K562 (cell line): ENCODE results near the gene LRRC8E. TPM values are rescaled to one million over a fixed set of nuclear protein-coding genes. Genes with fewer than 3 reads are reported as not detected.

Experiments used
- ATAC-seq: fragments of 200-7000 bp; cut with Tn5 transposase; 3 replicates; pipeline ENCODE4 v1.9.1; 2020; ENCODE audit warnings: moderate library complexity
- BruUV-seq: library from RNA; stranded (reverse); fragments of 400-500 nt; replicated peaks from 2 replicates; lab custom pipeline; 2021; lab: Mats Ljungman, UMichigan
- CTCF ChIA-PET: fragments of 300-600 bp; formaldehyde crosslinking; extraction: SDS; loops from one replicate; lab custom pipeline; 2021; ENCODE audit warnings: low intra/inter-chr PET ratio; lab: Yijun Ruan, JAX
- POLR2A ChIA-PET: fragments of 300-600, 350-650 bp; sonication (Branson Sonifier 250); formaldehyde crosslinking; extraction: SDS; loops from one replicate; lab custom pipeline; 2021; ENCODE audit warnings: antibody characterized with exemption, inconsistent platforms; lab: Yijun Ruan, JAX
- DNase-seq, 4 experiments: peaks; one replicate each; pipeline versions ENCODE4 v3.0.0 to v3.0.0-alpha.2; 2011 to 2018; ENCODE audit warnings: low spot score in 3 of 4, mixed read lengths in 3 of 4; ENCODE audit errors: extremely low read depth in 1 of 4
- FAIRE-seq: peaks from 2 replicates; lab custom pipeline; 2011; peaks lifted over from hg19 to GRCh38; lab: Jason Lieb, UNC
- H2AFZ ChIP-seq: 2 replicates; pipeline ENCODE4 v1.6.0; 2011; ENCODE audit warnings: low read depth, low read length, control low read depth, inconsistent platforms
- H3K27ac ChIP-seq: fragments of 200-600 bp; 3 replicates; pipeline ENCODE4 v1.8.0; 2011; ENCODE audit warnings: low read depth, mild to moderate bottlenecking, control low read depth, inconsistent platforms, low read length, moderate library complexity, mixed read lengths; ENCODE audit errors: extremely low read depth
- H3K27me3 ChIP-seq, 2 experiments: fragments of 300-600 bp in 1 of 2; 2 replicates in 1 of 2; 3 replicates in 1 of 2; pipeline versions ENCODE4 v1.6.0 to v1.8.0; 2011; ENCODE audit warnings: inconsistent platforms in 2 of 2, low read length in 2 of 2, mild to moderate bottlenecking in 1 of 2, mixed read lengths in 1 of 2, moderate library complexity in 1 of 2; ENCODE audit not compliant: control insufficient read depth in 2 of 2, insufficient read depth in 2 of 2
- H3K36me3 ChIP-seq: fragments of 300-600 bp; 3 replicates; pipeline ENCODE4 v1.8.0; 2011; ENCODE audit warnings: mild to moderate bottlenecking, low read length, inconsistent platforms; ENCODE audit not compliant: control insufficient read depth, insufficient read depth
- H3K4me1 ChIP-seq, 2 experiments: fragments of 200-600 bp in 1 of 2; replicated peaks in 1 of 2; 2 replicates in 1 of 2; 3 replicates in 1 of 2; pipeline versions ENCODE4 v1.5.1 to v1.8.0; 2011; ENCODE audit warnings: inconsistent platforms in 2 of 2, low read length in 2 of 2, mild to moderate bottlenecking in 1 of 2, mixed read lengths in 1 of 2, moderate library complexity in 1 of 2; ENCODE audit not compliant: control insufficient read depth in 2 of 2, insufficient read depth in 2 of 2
- H3K4me2 ChIP-seq: 2 replicates; pipeline ENCODE4 v1.6.1; 2011; ENCODE audit warnings: low read length, control low read depth, inconsistent platforms, mixed read lengths; ENCODE audit not compliant: insufficient read depth
- H3K4me3 ChIP-seq: fragments of 200-600 bp; sonication (generic), shearing (Covaris generic); 2 replicates; pipeline ENCODE4 v1.5.1; 2016; ENCODE audit warnings: control low read depth, inconsistent platforms
- H3K79me2 ChIP-seq: fragments of 200-600 bp; 3 replicates; pipeline ENCODE4 v1.8.0; 2011; ENCODE audit warnings: low read length, inconsistent platforms; ENCODE audit not compliant: control insufficient read depth, insufficient read depth
- H3K9ac ChIP-seq, 2 experiments: 2 replicates each; pipeline versions ENCODE4 v1.6.0 to v1.6.1; 2011; ENCODE audit warnings: low read depth in 2 of 2, low read length in 2 of 2, control low read depth in 1 of 2, inconsistent platforms in 1 of 2, mild to moderate bottlenecking in 1 of 2, mixed read lengths in 1 of 2; ENCODE audit not compliant: insufficient read depth in 1 of 2
- H3K9me1 ChIP-seq: one replicate; pipeline ENCODE4 v1.6.0; 2011; ENCODE audit warnings: inconsistent platforms, mild to moderate bottlenecking, low read length, moderate library complexity; ENCODE audit not compliant: control insufficient read depth, insufficient read depth
- H3K9me3 ChIP-seq: replicated peaks from 2 replicates; pipeline ENCODE4 v1.5.1; 2011; ENCODE audit warnings: low read depth, low read length, inconsistent platforms; ENCODE audit not compliant: control insufficient read depth, insufficient read depth
- H4K20me1 ChIP-seq: replicated peaks from 2 replicates; pipeline ENCODE4 v1.6.1; 2011; ENCODE audit warnings: low read length, inconsistent platforms, mixed read lengths; ENCODE audit not compliant: control insufficient read depth, insufficient read depth
- GABPB1 ChIP-seq: sonication (generic); formaldehyde crosslinking; IDR thresholded peaks from 2 replicates; pipeline ENCODE4 v1.8.0; 2022; ENCODE audit warnings: mild to moderate bottlenecking, missing genetic modification reagents
- HNRNPL ChIP-seq: fragments of 200-400 bp; formaldehyde crosslinking; IDR thresholded peaks from 2 replicates; pipeline ENCODE4 v1.6.1; 2017; ENCODE audit warnings: low read depth, mild to moderate bottlenecking, low read length
- RBBP5 ChIP-seq: fragments of 200-600 bp; sonication (generic); IDR thresholded peaks from 2 replicates; pipeline ENCODE4 v1.6.1; 2012; ENCODE audit warnings: borderline replicate concordance, mild to moderate bottlenecking, low read length, control low read depth, inconsistent platforms; ENCODE audit not compliant: insufficient read depth, poor library complexity, severe bottlenecking
- ZBTB33 ChIP-seq: sonication (generic); formaldehyde crosslinking; IDR thresholded peaks from 2 replicates; pipeline ENCODE4 v1.8.1; 2023; ENCODE audit warnings: mild to moderate bottlenecking, missing genetic modification reagents
- ZNF133 ChIP-seq: fragments of 250-450 bp; sonication (Bioruptor Pico); IDR thresholded peaks from 2 replicates; pipeline ENCODE4 v1.4.0; 2020; ENCODE audit warnings: mild to moderate bottlenecking
- ZNF280A ChIP-seq: fragments of 450-650 bp; IDR thresholded peaks from 2 replicates; pipeline ENCODE4 v1.6.1; 2018; ENCODE audit warnings: mild to moderate bottlenecking, low read depth; ENCODE audit not compliant: partially characterized antibody
- WGBS: fragments of 100-300 bp; shearing (Covaris generic); methylation state at CpG from one replicate; pipeline ENCODE4 v1.1.6; 2016; ENCODE audit warnings: low coverage, mixed read lengths; ENCODE audit not compliant: insufficient coverage; ENCODE audit errors: missing lambda C conversion rate; 5-methylcytosine and 5-hydroxymethylcytosine counted together
- in situ Hi-C: fragments of 300-500 bp; cut with MboI; formaldehyde crosslinking; loops from 4 replicates; pipeline ENCODE4 v1.15.0; 2018; ENCODE audit warnings: inconsistent platforms, mixed read lengths
- intact Hi-C: fragments of 100-400 bp; cut with micrococcal nuclease; formaldehyde crosslinking; loops from 2 replicates; pipeline ENCODE4 v1.14.2; 2022
- polyA plus RNA-seq, 8 experiments: library from polyadenylated mRNA; depleted of rRNA in 4 of 8; stranded (reverse) in 5 of 8; unstranded in 3 of 8; fragments of >200 nt; fragmentation: Nextera tagmentation in 2 of 8; fragmentation: Illumina TruSeq in 1 of 8; extraction: Ambion mirVana in 2 of 8; extraction: Trizol in 1 of 8; gene quantifications; 2 replicates each; pipeline versions ENCODE4 v1.2.1 to v1.2.3, GENCODE V29; 2011 to 2014; ENCODE audit warnings: inconsistent platforms in 1 of 8, missing spikeins in 1 of 8
- total RNA-seq, 7 experiments: library from RNA; depleted of rRNA in 6 of 7; stranded (reverse); fragments of >200 nt in 6 of 7; fragmentation: Illumina TruSeq in 2 of 7; extraction: Trizol in 2 of 7; gene quantifications; 2 replicates each; pipeline versions ENCODE4 v1.2.1 to v1.2.3, GENCODE V29; 2011 to 2021; ENCODE audit warnings: low replicate concordance in 1 of 7

LRRC8E gene
- total and polyA plus RNA-seq, 9 of the 15 experiments (the other 6 are each of a cell fraction or from before 2014, with no cell fraction given) = 0.08 to 5.7 (median 3.5) TPM; not detected in 1

- Histone ChIP-seq H3K4me1 (peaks cover 13 to 85% of the 10 kb centered on the region in 2 experiments), H2AFZ (no peak overlapping the region), H3K9ac (peak overlapping the region in 1 of 2 experiments; percentile 87; a peak in 2 of 4 replicates), H3K79me2 (peaks cover 3% of the 10 kb centered on the region; the same call in 2 of the 3 replicates), H3K4me2 (no peak overlapping the region; the same call in 1 of the 2 replicates), H3K27ac (peak overlapping the region; percentile 48; the same call in 1 of the 3 replicates), H3K9me3 (no peaks in the 10 kb centered on the region), H4K20me1 (peaks cover 31% of the 10 kb centered on the region; the same call in 1 of the 2 replicates), H3K36me3 (peaks cover 35% of the 10 kb centered on the region; the same call in 1 of the 3 replicates), H3K27me3 (no peaks in the 10 kb centered on the region), H3K4me3 (peak overlapping the region; percentile 48), H3K9me1 (no peaks in the 10 kb centered on the region)
- TF ChIP-seq ZNF280A (no peak), ZBTB33 (CRISPR knock-in tag) (0 out of 2 replicates have a peak, but pooled peaks have one; percentile 44), GABPB1 (CRISPR knock-in tag) (no peak), HNRNPL (0 out of 2 replicates have a peak, but pooled peaks have one; percentile 48), RBBP5 (no peak), ZNF133 (CRISPR knock-in tag) (no peak)
- FAIRE-seq (no peak), DNase-seq (no peak), ATAC-seq (no peak)
- 76% methylated on average over 12 of the region's 34 CpGs for WGBS
- BruUV-seq = no TSS peak
- in situ Hi-C loops = loop anchor here (5.0 kb wide), 1 partner anchor 72 kb away; no protein-coding TSS in a partner anchor
- CTCF ChIA-PET = interaction anchor here (0.6 to 1.4 kb wide), 3 partner anchors 59 to 697 kb away, joined by 3 to 5 read pairs (median 3); no protein-coding TSS in a partner anchor
- POLR2A ChIA-PET = no interaction called here
- intact Hi-C loops = loop anchor here (1.0 to 5.0 kb wide), 2 partner anchors 52 to 71 kb away; partner anchors contain the start of gene PRR36
Observed at GRCh38 chr19:7924651-7925170, 36.4 kb downstream of the LRRC8E start.
